Measurements from ENCODE around the gene LAMA5.

The LAMA5 gene

GRCh38 chr20:62337558-62338293, 29.4 kb downstream of the LAMA5 start:
- H3K4me3 ChIP-seq (ENCODE audit: low read depth, low read length) = no peak overlapping the region
- no peak for TF ChIP-seq CTCF (IDR thresholded peaks at IDR 0.05; ENCODE audit: borderline replicate concordance, insufficient read depth, low read depth, low read length)

GRCh38 chr20:62336775-62337557, 30.1 kb downstream of the LAMA5 start:
- TF ChIP-seq CTCF (IDR thresholded peaks at IDR 0.05; ENCODE audit: borderline replicate concordance, insufficient read depth, low read depth, low read length) = no peak
- no peak overlapping the region for H3K4me3 ChIP-seq (ENCODE audit: low read depth, low read length)

GRCh38 chr20:62336329-62336728, 30.8 kb downstream of the LAMA5 start:
- no peak for TF ChIP-seq CTCF (IDR thresholded peaks at IDR 0.05; ENCODE audit: borderline replicate concordance, insufficient read depth, low read depth, low read length)
- H3K4me3 ChIP-seq (ENCODE audit: low read depth, low read length) = no peak overlapping the region

- no peak overlapping the region for H3K4me3 ChIP-seq (ENCODE audit: low read depth, low read length)
- TF ChIP-seq CTCF (IDR thresholded peaks at IDR 0.05; ENCODE audit: borderline replicate concordance, insufficient read depth, low read depth, low read length) = no peak
Observed at GRCh38 chr20:62335532-62335931, 31.6 kb downstream of the LAMA5 start.

GRCh38 chr20:62334881-62335280, 32.2 kb downstream of the LAMA5 start:
- H3K4me3 ChIP-seq (ENCODE audit: low read depth, low read length) = no peak overlapping the region
- no peak for TF ChIP-seq CTCF (IDR thresholded peaks at IDR 0.05; ENCODE audit: borderline replicate concordance, insufficient read depth, low read depth, low read length)

- no peak overlapping the region for H3K4me3 ChIP-seq (ENCODE audit: low read depth, low read length)
- TF ChIP-seq CTCF (IDR thresholded peaks at IDR 0.05; ENCODE audit: borderline replicate concordance, insufficient read depth, low read depth, low read length) = no peak
Observed at GRCh38 chr20:62333820-62334595, 33.1 kb downstream of the LAMA5 start.
